ENCODE measurements around the gene OPN1SW.

DNA sequence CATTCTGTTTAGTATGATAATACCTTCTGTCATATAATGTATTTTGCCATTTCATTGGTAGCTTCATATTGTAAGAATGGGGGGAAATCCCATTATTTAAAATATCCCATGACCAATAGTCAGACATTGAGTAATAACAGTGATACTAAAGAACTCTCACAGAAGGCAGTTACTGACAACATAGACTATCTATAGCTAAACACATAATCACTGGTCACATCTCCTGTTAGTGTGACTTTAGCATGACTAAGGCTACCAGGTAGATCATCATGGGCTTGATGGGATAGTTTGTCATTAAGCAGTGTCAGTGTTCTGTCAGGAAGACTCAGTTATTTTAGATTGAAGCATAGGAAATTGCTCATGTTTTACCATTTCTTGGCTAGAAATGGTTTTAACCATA, 16.4 kb downstream of the OPN1SW start:
- TF ChIP-seq BRD4 (IDR thresholded peaks at IDR 0.05) (no peak), CBX8 (IDR thresholded peaks at IDR 0.05; ENCODE audit: borderline replicate concordance, extremely low read depth, low read depth, low read length, poor library complexity, severe bottlenecking) (no peak), SIN3A (IDR thresholded peaks at IDR 0.05; ENCODE audit: borderline replicate concordance in 2 of 2, control insufficient read depth in 1 of 2, low read depth in 2 of 2, low read length in 2 of 2) (no peak), LARP7 (IDR thresholded peaks at IDR 0.05) (no peak), SNRNP70 (optimal IDR thresholded peaks at IDR 0.05; ENCODE audit: low read depth, low read length) (no peak), SPI1 (IDR thresholded peaks at IDR 0.05; ENCODE audit: borderline replicate concordance, low read depth, low read length) (no peak), CSDE1 (IDR thresholded peaks at IDR 0.05) (no peak), REST (IDR thresholded peaks at IDR 0.05; ENCODE audit: borderline replicate concordance) (no peak), REST (CRISPR knock-in tag; IDR thresholded peaks at IDR 0.05; ENCODE audit: low read depth) (no peak), FOS (IDR thresholded peaks at IDR 0.05; ENCODE audit: extremely low read depth, insufficient read length) (no peak)
- TF ChIP-seq, protein P1, sequence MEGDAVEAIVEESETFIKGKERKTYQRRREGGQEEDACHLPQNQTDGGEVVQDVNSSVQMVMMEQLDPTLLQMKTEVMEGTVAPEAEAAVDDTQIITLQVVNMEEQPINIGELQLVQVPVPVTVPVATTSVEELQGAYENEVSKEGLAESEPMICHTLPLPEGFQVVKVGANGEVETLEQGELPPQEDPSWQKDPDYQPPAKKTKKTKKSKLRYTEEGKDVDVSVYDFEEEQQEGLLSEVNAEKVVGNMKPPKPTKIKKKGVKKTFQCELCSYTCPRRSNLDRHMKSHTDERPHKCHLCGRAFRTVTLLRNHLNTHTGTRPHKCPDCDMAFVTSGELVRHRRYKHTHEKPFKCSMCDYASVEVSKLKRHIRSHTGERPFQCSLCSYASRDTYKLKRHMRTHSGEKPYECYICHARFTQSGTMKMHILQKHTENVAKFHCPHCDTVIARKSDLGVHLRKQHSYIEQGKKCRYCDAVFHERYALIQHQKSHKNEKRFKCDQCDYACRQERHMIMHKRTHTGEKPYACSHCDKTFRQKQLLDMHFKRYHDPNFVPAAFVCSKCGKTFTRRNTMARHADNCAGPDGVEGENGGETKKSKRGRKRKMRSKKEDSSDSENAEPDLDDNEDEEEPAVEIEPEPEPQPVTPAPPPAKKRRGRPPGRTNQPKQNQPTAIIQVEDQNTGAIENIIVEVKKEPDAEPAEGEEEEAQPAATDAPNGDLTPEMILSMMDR (IDR thresholded peaks at IDR 0.05 in 2 of 3, conservative IDR thresholded peaks at IDR 0.05 in 1 of 3; ENCODE audit: insufficient read depth in 2 of 3, low read depth in 1 of 3, low read length in 3 of 3), result no peak
- TF ChIP-seq, protein P2, sequence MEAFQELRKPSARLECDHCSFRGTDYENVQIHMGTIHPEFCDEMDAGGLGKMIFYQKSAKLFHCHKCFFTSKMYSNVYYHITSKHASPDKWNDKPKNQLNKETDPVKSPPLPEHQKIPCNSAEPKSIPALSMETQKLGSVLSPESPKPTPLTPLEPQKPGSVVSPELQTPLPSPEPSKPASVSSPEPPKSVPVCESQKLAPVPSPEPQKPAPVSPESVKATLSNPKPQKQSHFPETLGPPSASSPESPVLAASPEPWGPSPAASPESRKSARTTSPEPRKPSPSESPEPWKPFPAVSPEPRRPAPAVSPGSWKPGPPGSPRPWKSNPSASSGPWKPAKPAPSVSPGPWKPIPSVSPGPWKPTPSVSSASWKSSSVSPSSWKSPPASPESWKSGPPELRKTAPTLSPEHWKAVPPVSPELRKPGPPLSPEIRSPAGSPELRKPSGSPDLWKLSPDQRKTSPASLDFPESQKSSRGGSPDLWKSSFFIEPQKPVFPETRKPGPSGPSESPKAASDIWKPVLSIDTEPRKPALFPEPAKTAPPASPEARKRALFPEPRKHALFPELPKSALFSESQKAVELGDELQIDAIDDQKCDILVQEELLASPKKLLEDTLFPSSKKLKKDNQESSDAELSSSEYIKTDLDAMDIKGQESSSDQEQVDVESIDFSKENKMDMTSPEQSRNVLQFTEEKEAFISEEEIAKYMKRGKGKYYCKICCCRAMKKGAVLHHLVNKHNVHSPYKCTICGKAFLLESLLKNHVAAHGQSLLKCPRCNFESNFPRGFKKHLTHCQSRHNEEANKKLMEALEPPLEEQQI (IDR thresholded peaks at IDR 0.05), result no peak

All from K562 (cell line).